ENCODE measurements around the gene BTNL9.

The BTNL9 gene

DNA sequence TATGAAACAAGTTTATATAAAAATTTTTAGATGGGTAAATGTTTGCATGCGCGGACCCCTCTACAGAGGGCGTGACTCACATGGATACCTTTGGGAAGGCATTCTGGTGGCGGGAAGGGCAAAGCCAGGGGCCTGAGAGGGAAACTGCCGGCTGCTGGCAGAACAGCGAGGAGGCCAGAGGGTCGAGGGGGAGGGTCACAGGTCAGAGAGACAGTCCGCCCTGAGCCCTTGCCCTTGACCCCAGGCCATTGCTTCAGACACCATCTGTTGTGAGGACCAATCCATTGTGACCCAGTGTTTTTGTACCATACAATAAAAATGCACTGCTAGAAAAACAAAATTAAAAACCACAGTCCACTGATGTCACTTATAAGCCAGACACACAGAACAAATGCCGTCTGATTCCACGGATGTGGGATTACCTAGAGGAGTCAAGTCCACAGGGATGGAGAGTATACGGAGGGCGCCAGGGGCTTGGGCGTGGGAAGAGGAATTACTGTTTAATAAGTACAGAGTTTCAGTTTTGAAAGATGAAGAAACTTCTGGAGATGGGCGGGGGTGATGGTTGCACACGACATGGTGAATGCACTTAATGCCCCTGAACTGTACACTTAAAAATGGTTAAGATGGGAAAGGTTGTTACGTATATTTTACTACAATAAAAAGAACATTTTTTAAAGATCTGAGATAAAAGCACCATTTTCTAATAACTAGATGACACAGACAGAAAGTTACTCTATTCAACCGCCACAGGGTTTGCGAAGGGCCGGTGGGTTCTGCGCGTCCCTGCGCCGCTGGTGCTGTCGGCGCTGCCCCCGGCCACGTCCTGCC, 12.0 kb downstream of the BTNL9 start:
- no peak for DNase-seq (ENCODE audit: extremely low read depth, low read depth)
- TF ChIP-seq, protein P1, sequence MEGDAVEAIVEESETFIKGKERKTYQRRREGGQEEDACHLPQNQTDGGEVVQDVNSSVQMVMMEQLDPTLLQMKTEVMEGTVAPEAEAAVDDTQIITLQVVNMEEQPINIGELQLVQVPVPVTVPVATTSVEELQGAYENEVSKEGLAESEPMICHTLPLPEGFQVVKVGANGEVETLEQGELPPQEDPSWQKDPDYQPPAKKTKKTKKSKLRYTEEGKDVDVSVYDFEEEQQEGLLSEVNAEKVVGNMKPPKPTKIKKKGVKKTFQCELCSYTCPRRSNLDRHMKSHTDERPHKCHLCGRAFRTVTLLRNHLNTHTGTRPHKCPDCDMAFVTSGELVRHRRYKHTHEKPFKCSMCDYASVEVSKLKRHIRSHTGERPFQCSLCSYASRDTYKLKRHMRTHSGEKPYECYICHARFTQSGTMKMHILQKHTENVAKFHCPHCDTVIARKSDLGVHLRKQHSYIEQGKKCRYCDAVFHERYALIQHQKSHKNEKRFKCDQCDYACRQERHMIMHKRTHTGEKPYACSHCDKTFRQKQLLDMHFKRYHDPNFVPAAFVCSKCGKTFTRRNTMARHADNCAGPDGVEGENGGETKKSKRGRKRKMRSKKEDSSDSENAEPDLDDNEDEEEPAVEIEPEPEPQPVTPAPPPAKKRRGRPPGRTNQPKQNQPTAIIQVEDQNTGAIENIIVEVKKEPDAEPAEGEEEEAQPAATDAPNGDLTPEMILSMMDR (IDR thresholded peaks at IDR 0.05; ENCODE audit: low read depth, low read length), result no peak

DNA sequence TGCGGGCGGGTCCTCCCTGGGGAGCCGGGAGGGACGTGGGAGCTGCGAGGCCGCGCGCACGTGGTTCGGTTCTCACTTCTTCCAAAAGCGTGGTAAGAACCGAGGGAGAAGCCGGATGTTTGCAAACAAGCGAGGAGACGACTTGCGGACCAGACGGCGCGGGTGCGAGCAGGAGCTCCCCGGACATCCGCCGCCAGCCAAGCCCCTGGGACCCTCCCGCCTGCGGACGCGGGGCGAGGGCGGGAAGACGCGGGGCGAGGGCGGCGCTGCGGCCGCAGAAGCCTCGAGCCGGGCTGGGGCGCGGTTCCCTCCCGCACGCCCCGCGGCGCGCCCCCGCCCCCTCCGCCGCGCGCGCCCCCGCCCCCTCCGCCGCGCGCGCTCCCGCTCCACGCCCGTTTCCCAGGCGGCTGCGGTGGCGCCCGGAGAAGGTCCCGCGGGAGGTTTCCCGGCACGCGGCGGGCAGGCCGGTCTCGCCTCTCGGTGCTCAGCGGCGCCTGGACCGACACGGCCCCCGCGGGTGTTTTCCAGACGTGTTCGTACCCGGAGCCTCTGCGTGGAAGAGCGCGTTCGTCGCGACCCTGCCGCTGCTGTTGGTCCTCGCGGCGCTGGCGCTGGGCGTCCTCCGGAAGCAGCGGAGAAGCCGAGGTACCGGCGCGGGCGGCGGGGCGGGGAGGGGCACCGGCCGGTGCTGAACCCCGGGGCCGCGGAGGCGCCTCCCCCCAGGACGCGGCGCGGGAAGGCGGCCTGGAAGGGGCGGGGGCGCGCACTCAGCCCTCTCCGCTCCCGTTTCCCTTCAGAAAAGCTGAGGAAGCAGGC, 12.8 kb downstream of the BTNL9 start:
- TF ChIP-seq, protein P1 (IDR thresholded peaks at IDR 0.05; ENCODE audit: low read depth, low read length), result no peak
- no peak for DNase-seq (ENCODE audit: extremely low read depth, low read depth)

DNA sequence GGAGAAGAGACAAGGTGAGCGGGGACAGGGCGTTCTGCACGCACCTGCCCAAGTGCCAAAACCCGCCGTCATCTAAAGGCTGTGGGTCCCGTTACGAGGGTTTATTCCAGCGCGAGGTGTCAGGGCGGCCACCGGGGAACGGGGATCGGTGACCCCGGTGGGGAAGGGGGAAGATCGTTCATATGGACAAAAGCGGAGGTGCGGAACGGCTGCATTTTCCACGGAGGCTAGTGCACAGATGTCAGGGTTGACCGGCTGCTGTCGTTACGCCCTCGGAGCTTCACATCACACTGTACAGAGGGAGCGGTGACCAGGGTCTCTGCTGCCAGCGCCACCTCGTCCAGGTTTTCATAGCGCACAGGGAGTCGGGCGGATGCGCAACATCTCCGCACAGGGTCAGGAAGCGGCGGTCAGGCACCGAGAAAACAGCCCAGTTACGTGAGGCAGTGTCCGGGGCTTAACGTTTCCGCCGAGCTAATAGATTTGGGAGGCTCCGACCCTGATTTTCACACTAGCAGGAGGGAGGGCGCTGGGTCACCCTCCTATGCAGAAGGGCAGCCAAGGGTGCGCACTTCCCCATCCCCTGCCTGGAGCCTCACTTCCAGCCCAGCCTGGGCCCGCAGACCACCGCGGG, 13.5 kb downstream of the BTNL9 start:
- TF ChIP-seq, protein P1 (IDR thresholded peaks at IDR 0.05; ENCODE audit: low read depth, low read length), result no peak
- DNase-seq (ENCODE audit: extremely low read depth, low read depth), result no peak

DNA sequence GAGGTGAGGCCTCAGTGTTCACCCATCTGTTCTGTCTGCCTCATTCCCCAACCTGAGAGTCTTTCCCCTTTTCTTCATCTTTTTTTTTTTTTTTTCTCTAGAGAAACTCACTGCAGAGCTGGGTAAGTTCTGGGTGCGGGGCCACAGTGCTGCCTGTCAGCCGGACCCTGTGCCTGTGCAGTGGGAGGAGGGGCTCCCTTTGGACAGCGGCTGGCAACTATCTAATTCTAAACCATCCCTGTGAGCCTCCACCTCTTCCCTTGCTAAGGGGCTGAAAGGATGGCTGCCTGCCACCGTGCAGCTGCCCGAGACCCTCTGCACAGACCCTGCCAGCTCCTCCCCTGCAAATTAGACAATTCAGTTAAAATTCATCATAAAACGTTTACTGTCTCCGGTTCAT, 14.1 kb downstream of the BTNL9 start:
- TF ChIP-seq, protein P1 (IDR thresholded peaks at IDR 0.05; ENCODE audit: low read depth, low read length), result no peak

DNA sequence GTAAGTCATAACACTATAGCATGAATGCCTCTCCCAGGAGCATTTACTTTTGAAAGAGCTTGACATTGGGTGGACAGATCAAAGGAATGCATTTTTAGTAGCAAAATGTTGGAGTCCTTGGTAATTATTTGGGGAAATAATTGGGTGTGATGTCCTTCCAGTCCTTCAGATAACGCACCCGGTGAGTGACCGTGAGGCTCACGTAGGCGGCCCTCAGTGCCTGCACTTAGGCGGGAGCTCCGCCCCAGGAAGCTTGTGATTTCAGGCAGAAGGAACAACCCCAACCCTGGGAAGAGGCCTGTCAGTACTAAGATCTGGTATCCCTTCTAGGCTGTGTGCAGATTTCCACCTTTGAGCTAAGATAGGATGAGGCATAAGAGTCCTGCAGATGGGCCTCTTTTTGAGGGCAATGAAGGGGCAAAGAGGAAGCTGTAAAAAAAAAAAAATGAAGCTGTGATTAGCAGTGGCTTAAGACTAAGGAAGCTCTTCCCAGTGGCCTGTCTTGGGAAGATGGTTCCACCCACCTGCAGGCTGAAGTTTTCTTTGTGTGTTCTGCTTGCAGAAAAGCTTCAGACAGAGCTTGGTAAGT, 14.9 kb downstream of the BTNL9 start:
- TF ChIP-seq, protein P1 (IDR thresholded peaks at IDR 0.05; ENCODE audit: low read depth, low read length), result no peak
- no peak for DNase-seq (ENCODE audit: extremely low read depth, low read depth)

More for the DNA sequence above, 14.1 kb downstream of the BTNL9 start:
- DNase-seq (ENCODE audit: extremely low read depth, low read depth), result no peak

DNA sequence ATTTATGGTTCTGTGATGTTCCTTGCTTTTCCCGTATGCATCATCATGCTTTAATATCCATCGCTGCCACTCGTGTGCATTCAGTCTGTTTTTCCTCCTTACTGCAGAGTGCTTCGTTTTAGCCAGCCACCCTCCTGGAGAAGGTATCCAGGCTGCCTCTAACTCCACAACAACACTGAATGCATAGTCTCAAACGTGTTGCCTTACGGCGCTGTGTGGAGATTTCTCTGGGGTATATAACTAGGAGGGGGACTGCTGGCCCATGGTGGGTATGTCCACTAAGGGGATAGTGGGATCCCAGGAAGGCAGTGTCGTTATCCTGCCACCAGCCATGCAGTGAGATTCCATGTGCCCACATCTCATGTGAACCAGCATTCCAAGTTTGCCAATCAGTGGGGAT, 16.4 kb downstream of the BTNL9 start:
- DNase-seq (ENCODE audit: extremely low read depth, low read depth), result no peak
- TF ChIP-seq, protein P1 (IDR thresholded peaks at IDR 0.05; ENCODE audit: low read depth, low read length), result no peak

Data from AG09319 (cell line).